ENCODE data around the gene DPYD.

DPYD gene

GRCh38 chr1:97603218-97603617 lies 317.6 kb downstream of the DPYD start:
- DNase-seq: no peak

GRCh38 chr1:97599447-97599846 lies 321.4 kb downstream of the DPYD start:
- no peak for DNase-seq

GRCh38 chr1:97593192-97593591 lies 327.6 kb downstream of the DPYD start:
- DNase-seq: no peak

GRCh38 chr1:97588772-97589171 lies 332.1 kb downstream of the DPYD start:
- peak in 1 of 2 experiments; percentile 58 for DNase-seq

- DNase-seq: no peak
Observed at GRCh38 chr1:97581614-97582051, 339.2 kb downstream of the DPYD start.

- DNase-seq: no peak
Observed at GRCh38 chr1:97577613-97578012, 343.2 kb downstream of the DPYD start.

- DNase-seq: no peak
Observed at GRCh38 chr1:97573553-97573952, 347.3 kb downstream of the DPYD start.

GRCh38 chr1:97572561-97572960 lies 348.3 kb downstream of the DPYD start:
- no peak for DNase-seq

- no peak for DNase-seq
Observed at GRCh38 chr1:97571760-97572159, 349.1 kb downstream of the DPYD start.

- no peak for DNase-seq
Observed at GRCh38 chr1:97570691-97571090, 350.1 kb downstream of the DPYD start.

- DNase-seq: no peak
Observed at GRCh38 chr1:97567000-97567749, 353.7 kb downstream of the DPYD start.

GRCh38 chr1:97565886-97566285 lies 354.9 kb downstream of the DPYD start:
- no peak for DNase-seq

GRCh38 chr1:97563926-97564325 lies 356.9 kb downstream of the DPYD start:
- DNase-seq: no peak

GRCh38 chr1:97562081-97562480 lies 358.8 kb downstream of the DPYD start:
- DNase-seq: no peak

- DNase-seq: no peak
Observed at GRCh38 chr1:97560714-97561113, 360.1 kb downstream of the DPYD start.

- DNase-seq: peak in 1 of 2 experiments; percentile 2
Observed at GRCh38 chr1:97553971-97554370, 366.9 kb downstream of the DPYD start.

- no peak for DNase-seq
Observed at GRCh38 chr1:97551113-97551512, 369.7 kb downstream of the DPYD start.

- no peak for DNase-seq
Observed at GRCh38 chr1:97545446-97545845, 375.4 kb downstream of the DPYD start.

GRCh38 chr1:97540346-97540888 lies 380.4 kb downstream of the DPYD start:
- DNase-seq: no peak

- no peak for DNase-seq
Observed at GRCh38 chr1:97538113-97538512, 382.7 kb downstream of the DPYD start.

GRCh38 chr1:97533358-97533757 lies 387.5 kb downstream of the DPYD start:
- no peak for DNase-seq

GRCh38 chr1:97529600-97529999 lies 391.2 kb downstream of the DPYD start:
- DNase-seq: no peak

GRCh38 chr1:97524211-97524610 lies 396.6 kb downstream of the DPYD start:
- no peak for DNase-seq

GRCh38 chr1:97516588-97516987 lies 404.2 kb downstream of the DPYD start:
- no peak for DNase-seq
